ENCODE data around the gene TEX53. TPM values are rescaled to one million over a fixed set of nuclear protein-coding genes. Genes with fewer than 3 reads are reported as not detected.

TEX53 gene
- total RNA-seq, 1 experiment from 2014 or later: not detected

- TF ChIP-seq, protein P1, sequence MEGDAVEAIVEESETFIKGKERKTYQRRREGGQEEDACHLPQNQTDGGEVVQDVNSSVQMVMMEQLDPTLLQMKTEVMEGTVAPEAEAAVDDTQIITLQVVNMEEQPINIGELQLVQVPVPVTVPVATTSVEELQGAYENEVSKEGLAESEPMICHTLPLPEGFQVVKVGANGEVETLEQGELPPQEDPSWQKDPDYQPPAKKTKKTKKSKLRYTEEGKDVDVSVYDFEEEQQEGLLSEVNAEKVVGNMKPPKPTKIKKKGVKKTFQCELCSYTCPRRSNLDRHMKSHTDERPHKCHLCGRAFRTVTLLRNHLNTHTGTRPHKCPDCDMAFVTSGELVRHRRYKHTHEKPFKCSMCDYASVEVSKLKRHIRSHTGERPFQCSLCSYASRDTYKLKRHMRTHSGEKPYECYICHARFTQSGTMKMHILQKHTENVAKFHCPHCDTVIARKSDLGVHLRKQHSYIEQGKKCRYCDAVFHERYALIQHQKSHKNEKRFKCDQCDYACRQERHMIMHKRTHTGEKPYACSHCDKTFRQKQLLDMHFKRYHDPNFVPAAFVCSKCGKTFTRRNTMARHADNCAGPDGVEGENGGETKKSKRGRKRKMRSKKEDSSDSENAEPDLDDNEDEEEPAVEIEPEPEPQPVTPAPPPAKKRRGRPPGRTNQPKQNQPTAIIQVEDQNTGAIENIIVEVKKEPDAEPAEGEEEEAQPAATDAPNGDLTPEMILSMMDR (IDR thresholded peaks at IDR 0.05; ENCODE audit: unreplicated experiment): no peak
- Mint-ChIP-seq H3K9me3 (ENCODE audit: low read depth, unreplicated experiment) (no peaks in the 10 kb centered on the region), H3K27me3 (ENCODE audit: unreplicated experiment) (peaks cover 15% of the 10 kb centered on the region), H3K4me1 (ENCODE audit: low read depth, unreplicated experiment) (no peaks in the 10 kb centered on the region), H3K4me3 (ENCODE audit: low read depth, unreplicated experiment) (no peak overlapping the region), H3K36me3 (ENCODE audit: insufficient read depth, unreplicated experiment) (no peaks in the 10 kb centered on the region), H3K27ac (ENCODE audit: unreplicated experiment) (no peak overlapping the region)
- CTCF ChIA-PET: no interaction called here
- no TSS peak for BruUV-seq (replicated peaks)
- intact Hi-C loops (cut with micrococcal nuclease; ENCODE audit: unreplicated experiment): loop anchor here (5.0 kb wide), 1 partner anchor 248 kb away; no protein-coding TSS in a partner anchor
- no peak for DNase-seq
Measured at GRCh38 chr9:114664181-114664580, 6.6 kb upstream of the TEX53 start.

GRCh38 chr9:114662081-114662989 lies 4.7 kb upstream of the TEX53 start:
- BruUV-seq (replicated peaks): no TSS peak
- no peaks in the 10 kb centered on the region for H3K9me3 Mint-ChIP-seq (ENCODE audit: low read depth, unreplicated experiment)
- H3K27ac Mint-ChIP-seq (ENCODE audit: unreplicated experiment): no peak overlapping the region

GRCh38 chr9:114656301-114656700 lies 1.3 kb downstream of the TEX53 start:
- peaks cover 15% of the 10 kb centered on the region for H3K27me3 Mint-ChIP-seq (ENCODE audit: unreplicated experiment)
- TF ChIP-seq, protein P1 (IDR thresholded peaks at IDR 0.05; ENCODE audit: unreplicated experiment): no peak
- no peak overlapping the region for H3K4me3 Mint-ChIP-seq (ENCODE audit: low read depth, unreplicated experiment)

More at GRCh38 chr9:114662081-114662989, 4.7 kb upstream of the TEX53 start:
- intact Hi-C loops (cut with micrococcal nuclease; ENCODE audit: unreplicated experiment): loop anchor here (1.0 to 5.0 kb wide), 2 partner anchors 250 to 352 kb away; no protein-coding TSS in a partner anchor
- no peaks in the 10 kb centered on the region for H3K36me3 Mint-ChIP-seq (ENCODE audit: insufficient read depth, unreplicated experiment)
- peaks cover 15% of the 10 kb centered on the region for H3K27me3 Mint-ChIP-seq (ENCODE audit: unreplicated experiment)
- peak; percentile 64 for DNase-seq
- CTCF ChIA-PET: no interaction called here
- no peak overlapping the region for H3K4me3 Mint-ChIP-seq (ENCODE audit: low read depth, unreplicated experiment)
- TF ChIP-seq, protein P1 (IDR thresholded peaks at IDR 0.05; ENCODE audit: unreplicated experiment): peak; percentile 75
- H3K4me1 Mint-ChIP-seq (ENCODE audit: low read depth, unreplicated experiment): no peaks in the 10 kb centered on the region

GRCh38 chr9:114655689-114656088 lies 1.9 kb downstream of the TEX53 start:
- no peaks in the 10 kb centered on the region for H3K4me1 Mint-ChIP-seq (ENCODE audit: low read depth, unreplicated experiment)
- no peaks in the 10 kb centered on the region for H3K9me3 Mint-ChIP-seq (ENCODE audit: low read depth, unreplicated experiment)
- H3K27ac Mint-ChIP-seq (ENCODE audit: unreplicated experiment): no peak overlapping the region
- no peaks in the 10 kb centered on the region for H3K36me3 Mint-ChIP-seq (ENCODE audit: insufficient read depth, unreplicated experiment)
- no TSS peak for BruUV-seq (replicated peaks)
- DNase-seq: no peak
- TF ChIP-seq, protein P1 (IDR thresholded peaks at IDR 0.05; ENCODE audit: unreplicated experiment): no peak
- intact Hi-C loops (cut with micrococcal nuclease; ENCODE audit: unreplicated experiment): no loop called here
- H3K4me3 Mint-ChIP-seq (ENCODE audit: low read depth, unreplicated experiment): no peak overlapping the region
- CTCF ChIA-PET: interaction anchor here (0.6 kb wide), 1 partner anchor 160 kb away, joined by 3 read pairs; no protein-coding TSS in a partner anchor
- peaks cover 11% of the 10 kb centered on the region for H3K27me3 Mint-ChIP-seq (ENCODE audit: unreplicated experiment)

More at GRCh38 chr9:114656301-114656700, 1.3 kb downstream of the TEX53 start:
- CTCF ChIA-PET: no interaction called here
- no peak for DNase-seq
- BruUV-seq (replicated peaks): no TSS peak
- Mint-ChIP-seq H3K9me3 (ENCODE audit: low read depth, unreplicated experiment) (no peaks in the 10 kb centered on the region), H3K27ac (ENCODE audit: unreplicated experiment) (no peak overlapping the region), H3K4me1 (ENCODE audit: low read depth, unreplicated experiment) (no peaks in the 10 kb centered on the region), H3K36me3 (ENCODE audit: insufficient read depth, unreplicated experiment) (no peaks in the 10 kb centered on the region)
- intact Hi-C loops (cut with micrococcal nuclease; ENCODE audit: unreplicated experiment): no loop called here
